PC-3 (cell line): ENCODE measurements around the gene CCDC191.

Experiments
- EZH2 ChIP-seq: fragments of 300-600 bp; sonication (generic); IDR thresholded peaks from one replicate; pipeline ENCODE4 v1.6.1; 2017; ENCODE audit warnings: antibody characterized with exemption, mild to moderate bottlenecking, low read length; ENCODE audit not compliant: unreplicated experiment
- EZH2phosphoT487 ChIP-seq: fragments of 300-600 bp; sonication (generic); IDR thresholded peaks from 2 replicates; pipeline ENCODE4 v1.6.1; 2018; ENCODE audit warnings: mild to moderate bottlenecking, antibody characterized with exemption, low read length, borderline replicate concordance
- TF ChIP-seq, protein P1 (sequence below): fragments of 300-600 bp; sonication (generic); conservative IDR thresholded peaks from 2 replicates; pipeline ENCODE4 v1.5.1; 2017; ENCODE audit warnings: antibody characterized with exemption, low read depth, mild to moderate bottlenecking, low read length

DNA sequence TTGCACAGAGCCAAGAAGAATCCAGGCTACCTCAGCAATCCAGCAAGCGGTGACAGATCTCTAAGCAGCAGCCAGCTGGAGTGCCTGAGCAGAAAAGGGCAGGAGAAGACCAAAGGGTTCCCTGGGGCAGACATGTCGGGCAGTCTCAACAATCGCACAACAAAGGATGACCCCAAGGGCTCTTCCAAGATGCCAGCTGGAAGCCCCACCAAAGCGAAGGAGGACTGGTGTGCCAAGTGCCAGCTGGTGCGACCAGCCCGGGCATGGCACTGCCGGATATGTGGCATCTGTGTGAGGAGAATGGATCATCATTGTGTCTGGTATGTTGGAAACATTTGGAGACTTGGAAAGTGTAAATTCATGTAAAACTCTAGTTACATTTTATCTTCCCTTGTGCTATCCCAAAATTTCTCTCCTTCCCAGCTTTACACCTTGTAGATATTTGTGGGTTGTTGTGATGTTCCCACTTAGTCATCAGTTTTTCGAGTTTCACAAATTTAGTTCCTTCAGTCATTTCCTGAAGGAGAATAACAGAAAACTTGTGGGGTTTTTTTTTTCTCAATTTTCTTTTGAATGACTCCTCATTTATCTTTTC lies 102.1 kb downstream of the CCDC191 start:
- TF ChIP-seq, protein P1, sequence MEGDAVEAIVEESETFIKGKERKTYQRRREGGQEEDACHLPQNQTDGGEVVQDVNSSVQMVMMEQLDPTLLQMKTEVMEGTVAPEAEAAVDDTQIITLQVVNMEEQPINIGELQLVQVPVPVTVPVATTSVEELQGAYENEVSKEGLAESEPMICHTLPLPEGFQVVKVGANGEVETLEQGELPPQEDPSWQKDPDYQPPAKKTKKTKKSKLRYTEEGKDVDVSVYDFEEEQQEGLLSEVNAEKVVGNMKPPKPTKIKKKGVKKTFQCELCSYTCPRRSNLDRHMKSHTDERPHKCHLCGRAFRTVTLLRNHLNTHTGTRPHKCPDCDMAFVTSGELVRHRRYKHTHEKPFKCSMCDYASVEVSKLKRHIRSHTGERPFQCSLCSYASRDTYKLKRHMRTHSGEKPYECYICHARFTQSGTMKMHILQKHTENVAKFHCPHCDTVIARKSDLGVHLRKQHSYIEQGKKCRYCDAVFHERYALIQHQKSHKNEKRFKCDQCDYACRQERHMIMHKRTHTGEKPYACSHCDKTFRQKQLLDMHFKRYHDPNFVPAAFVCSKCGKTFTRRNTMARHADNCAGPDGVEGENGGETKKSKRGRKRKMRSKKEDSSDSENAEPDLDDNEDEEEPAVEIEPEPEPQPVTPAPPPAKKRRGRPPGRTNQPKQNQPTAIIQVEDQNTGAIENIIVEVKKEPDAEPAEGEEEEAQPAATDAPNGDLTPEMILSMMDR, result no peak
- TF ChIP-seq EZH2 (no peak), EZH2phosphoT487 (no peak)
